ENCODE measurements around the gene DHDDS.
"Not testable (repeated sequence)": the region's sequence is repeated elsewhere in the genome, so short reads cannot be mapped to it uniquely, and the experiment has no call there.

DHDDS gene

GRCh38 chr1:26431979-26432695 is at the start of gene DHDDS:
DHDDS (plus strand) TSS chr1:26432321; CDS start chr1:26432946, 625 bp downstream.
- DNase-seq = peak; percentile 99

GRCh38 chr1:26384076-26384475 is 48.0 kb upstream of the DHDDS start:
- DNase-seq = no peak

- not testable (repeated sequence) for DNase-seq
These were observed 47.1 kb upstream of the DHDDS start for GRCh38 chr1:26385063-26385462.

- no peak for DNase-seq
These were observed 44.7 kb upstream of the DHDDS start for GRCh38 chr1:26387447-26387846.

GRCh38 chr1:26388791-26389445 is 43.2 kb upstream of the DHDDS start:
- no peak for DNase-seq

GRCh38 chr1:26389604-26390247 is 42.4 kb upstream of the DHDDS start:
- DNase-seq = no peak

GRCh38 chr1:26391450-26391849 is 40.7 kb upstream of the DHDDS start:
- peak; percentile 3 for DNase-seq

- DNase-seq = no peak
These were observed 36.4 kb upstream of the DHDDS start for GRCh38 chr1:26395754-26396153.

- no peak for DNase-seq
These were observed 33.1 kb upstream of the DHDDS start for GRCh38 chr1:26399034-26399433.

GRCh38 chr1:26401891-26402290 is 30.2 kb upstream of the DHDDS start:
- no peak for DNase-seq

- DNase-seq = no peak
These were observed 28.5 kb upstream of the DHDDS start for GRCh38 chr1:26403656-26404055.

- DNase-seq = no peak
These were observed 27.5 kb upstream of the DHDDS start for GRCh38 chr1:26404641-26405040.

- DNase-seq = no peak
These were observed 26.7 kb upstream of the DHDDS start for GRCh38 chr1:26405281-26405915.

GRCh38 chr1:26408604-26409003 is 23.5 kb upstream of the DHDDS start:
- DNase-seq = no peak

- DNase-seq = no peak
These were observed 22.8 kb upstream of the DHDDS start for GRCh38 chr1:26409191-26409807.

- no peak for DNase-seq
These were observed 21.2 kb upstream of the DHDDS start, which contains the start of gene LIN28A for GRCh38 chr1:26410706-26411623. LIN28A (plus strand) TSS chr1:26410817; CDS start chr1:26410892, 75 bp downstream.

GRCh38 chr1:26411624-26412074 is 20.5 kb upstream of the DHDDS start:
- no peak for DNase-seq

GRCh38 chr1:26412180-26412840 is 19.8 kb upstream of the DHDDS start:
- no peak for DNase-seq

- DNase-seq = no peak
These were observed 19.1 kb upstream of the DHDDS start for GRCh38 chr1:26413031-26413430.

GRCh38 chr1:26417111-26417759 is 14.9 kb upstream of the DHDDS start:
- peak; percentile 75 for DNase-seq

Data from NCI-H345 (cell line).